ENCODE measurements around the gene TDRD12. TPM values are rescaled to one million over a fixed set of nuclear protein-coding genes. Genes with fewer than 3 reads are reported as not detected.

Gene TDRD12
- total and polyA plus RNA-seq, 7 donors, result 0.06 to 1.5 (median 0.28) TPM; not detected in 4

GRCh38 chr19:32863301-32863700, 143.7 kb downstream of the TDRD12 start:
- no peaks in the 10 kb centered on the region for H3K27me3 ChIP-seq
- H3K27ac ChIP-seq, result no peak overlapping the region
- no peaks in the 10 kb centered on the region for H3K9me3 ChIP-seq
- H3K36me3 ChIP-seq, result no peaks in the 10 kb centered on the region
- intact Hi-C loops (cut with DNase I), result no loop called here
- WGBS, 2 donors, result 93% methylated on average over 8 of the region's 8 CpGs
- H3K4me3 ChIP-seq, result no peak overlapping the region
- H3K4me1 ChIP-seq, result no peaks in the 10 kb centered on the region
- no peak for TF ChIP-seq EP300 (IDR thresholded peaks at IDR 0.05)
- no peak for TF ChIP-seq POLR2AphosphoS5 (IDR thresholded peaks at IDR 0.05)
- TF ChIP-seq, protein P1, sequence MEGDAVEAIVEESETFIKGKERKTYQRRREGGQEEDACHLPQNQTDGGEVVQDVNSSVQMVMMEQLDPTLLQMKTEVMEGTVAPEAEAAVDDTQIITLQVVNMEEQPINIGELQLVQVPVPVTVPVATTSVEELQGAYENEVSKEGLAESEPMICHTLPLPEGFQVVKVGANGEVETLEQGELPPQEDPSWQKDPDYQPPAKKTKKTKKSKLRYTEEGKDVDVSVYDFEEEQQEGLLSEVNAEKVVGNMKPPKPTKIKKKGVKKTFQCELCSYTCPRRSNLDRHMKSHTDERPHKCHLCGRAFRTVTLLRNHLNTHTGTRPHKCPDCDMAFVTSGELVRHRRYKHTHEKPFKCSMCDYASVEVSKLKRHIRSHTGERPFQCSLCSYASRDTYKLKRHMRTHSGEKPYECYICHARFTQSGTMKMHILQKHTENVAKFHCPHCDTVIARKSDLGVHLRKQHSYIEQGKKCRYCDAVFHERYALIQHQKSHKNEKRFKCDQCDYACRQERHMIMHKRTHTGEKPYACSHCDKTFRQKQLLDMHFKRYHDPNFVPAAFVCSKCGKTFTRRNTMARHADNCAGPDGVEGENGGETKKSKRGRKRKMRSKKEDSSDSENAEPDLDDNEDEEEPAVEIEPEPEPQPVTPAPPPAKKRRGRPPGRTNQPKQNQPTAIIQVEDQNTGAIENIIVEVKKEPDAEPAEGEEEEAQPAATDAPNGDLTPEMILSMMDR (IDR thresholded peaks at IDR 0.05), result no peak
- no peak for TF ChIP-seq POLR2A (IDR thresholded peaks at IDR 0.05)
- DNase-seq, result no peak

- TF ChIP-seq POLR2A (IDR thresholded peaks at IDR 0.05) (no peak), POLR2AphosphoS5 (IDR thresholded peaks at IDR 0.05) (no peak), EP300 (IDR thresholded peaks at IDR 0.05) (no peak)
- TF ChIP-seq, protein P1 (IDR thresholded peaks at IDR 0.05), result no peak
- Histone ChIP-seq H3K4me3 (no peak overlapping the region), H3K27ac (no peak overlapping the region), H3K36me3 (no peaks in the 10 kb centered on the region), H3K4me1 (no peaks in the 10 kb centered on the region), H3K27me3 (no peaks in the 10 kb centered on the region), H3K9me3 (no peaks in the 10 kb centered on the region)
- 80 to 85% methylated on average over 13 of the region's 13 CpGs for WGBS, 2 donors
- intact Hi-C loops (cut with DNase I), result no loop called here
- DNase-seq, result no peak
Observed at GRCh38 chr19:32863841-32864240, 144.3 kb downstream of the TDRD12 start.

DNA sequence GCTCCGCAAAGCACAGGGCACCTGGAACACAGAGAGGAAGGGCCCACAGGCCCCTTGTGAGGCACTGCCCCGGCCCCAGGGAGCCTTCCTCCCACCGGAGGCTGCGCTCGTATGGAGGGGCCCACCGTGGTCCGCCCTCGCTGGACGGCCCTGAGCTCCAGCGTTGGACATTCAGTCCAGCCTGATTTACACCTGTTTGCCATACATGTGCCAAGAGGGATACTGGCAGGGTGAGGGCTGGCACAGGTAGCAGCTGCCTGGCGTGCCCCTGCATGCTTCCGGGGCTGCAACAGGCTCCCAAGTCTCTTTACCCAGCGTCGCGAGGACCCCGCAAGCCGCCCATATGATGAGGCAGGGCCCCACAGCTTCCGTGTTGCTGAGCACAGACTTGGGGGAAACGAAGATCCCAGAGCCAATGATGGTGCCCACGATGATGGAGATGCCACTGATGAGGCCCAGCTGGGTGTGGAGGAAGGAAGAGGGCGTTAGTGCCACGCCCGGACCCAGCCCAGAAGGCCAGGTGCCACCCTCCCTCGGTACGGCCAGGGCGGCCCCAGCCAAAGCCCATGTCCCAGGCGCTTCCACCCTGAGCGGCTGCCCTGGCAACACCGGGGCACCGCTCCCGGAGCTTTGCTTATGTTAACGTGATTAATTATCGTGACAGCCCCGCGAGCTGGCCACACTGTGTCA, 144.9 kb downstream of the TDRD12 start:
- H3K27me3 ChIP-seq, result no peaks in the 10 kb centered on the region
- H3K27ac ChIP-seq, result no peak overlapping the region
- no peaks in the 10 kb centered on the region for H3K9me3 ChIP-seq
- H3K36me3 ChIP-seq, result no peaks in the 10 kb centered on the region
- no peak overlapping the region for H3K4me3 ChIP-seq
- 70 to 88% methylated on average over 35 of the region's 35 CpGs for WGBS, 2 donors
- TF ChIP-seq POLR2A (IDR thresholded peaks at IDR 0.05) (no peak), EP300 (IDR thresholded peaks at IDR 0.05) (no peak), POLR2AphosphoS5 (IDR thresholded peaks at IDR 0.05) (no peak)
- TF ChIP-seq, protein P1 (IDR thresholded peaks at IDR 0.05), result no peak
- no peak for DNase-seq
- H3K4me1 ChIP-seq, result no peaks in the 10 kb centered on the region
- intact Hi-C loops (cut with DNase I), result no loop called here

DNA sequence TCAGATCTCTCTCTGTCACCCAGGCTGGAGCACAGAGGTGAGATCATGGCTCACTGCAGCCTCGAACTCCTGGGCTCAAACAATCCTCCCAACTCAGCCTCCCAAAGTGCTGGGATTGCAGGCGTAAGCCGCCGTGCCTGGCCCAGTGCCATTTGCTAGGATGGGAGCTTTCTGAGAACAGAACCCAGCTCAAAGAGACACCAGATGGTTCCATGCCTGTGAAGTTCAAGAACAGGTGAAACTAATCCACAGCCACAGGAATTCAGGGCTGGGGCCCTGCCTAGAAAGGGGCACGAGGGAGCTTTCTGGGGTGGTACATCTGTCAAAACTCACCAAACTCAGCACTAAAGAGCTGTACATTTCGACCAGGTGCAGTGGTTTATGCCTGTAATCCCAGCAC, 145.8 kb downstream of the TDRD12 start:
- H3K4me3 ChIP-seq, result no peak overlapping the region
- WGBS, 2 donors, result 82 to 83% methylated on average over 6 of the region's 6 CpGs
- no peak overlapping the region for H3K27ac ChIP-seq

More for the DNA sequence above, 145.8 kb downstream of the TDRD12 start:
- H3K9me3 ChIP-seq, result no peaks in the 10 kb centered on the region
- no peaks in the 10 kb centered on the region for H3K4me1 ChIP-seq
- no peaks in the 10 kb centered on the region for H3K27me3 ChIP-seq
- H3K36me3 ChIP-seq, result no peaks in the 10 kb centered on the region
- no peak for DNase-seq
- TF ChIP-seq POLR2AphosphoS5 (IDR thresholded peaks at IDR 0.05), result no peak
- no peak for TF ChIP-seq EP300 (IDR thresholded peaks at IDR 0.05)
- TF ChIP-seq, protein P1 (IDR thresholded peaks at IDR 0.05), result no peak
- no peak for TF ChIP-seq POLR2A (IDR thresholded peaks at IDR 0.05)
- intact Hi-C loops (cut with DNase I), result no loop called here

All from sigmoid colon (tissue), 7 donors.